22Rv1 (cell line): ENCODE data around the gene RPL7L1.

Experiments used
- H3K27ac ChIP-seq: fragments of 450-650 bp; 2 replicates; pipeline ENCODE4 v1.5.1; 2017
- ZFX ChIP-seq: fragments of 450-650 bp; IDR thresholded peaks from 2 replicates; pipeline ENCODE4 v1.6.1; 2017; ENCODE audit warnings: antibody characterized with exemption, borderline replicate concordance
- TF ChIP-seq, protein P1 (sequence below): fragments of 450-650 bp; IDR thresholded peaks from 2 replicates; pipeline ENCODE4 v1.5.1; 2017; ENCODE audit warnings: mild to moderate bottlenecking

Gene RPL7L1

DNA sequence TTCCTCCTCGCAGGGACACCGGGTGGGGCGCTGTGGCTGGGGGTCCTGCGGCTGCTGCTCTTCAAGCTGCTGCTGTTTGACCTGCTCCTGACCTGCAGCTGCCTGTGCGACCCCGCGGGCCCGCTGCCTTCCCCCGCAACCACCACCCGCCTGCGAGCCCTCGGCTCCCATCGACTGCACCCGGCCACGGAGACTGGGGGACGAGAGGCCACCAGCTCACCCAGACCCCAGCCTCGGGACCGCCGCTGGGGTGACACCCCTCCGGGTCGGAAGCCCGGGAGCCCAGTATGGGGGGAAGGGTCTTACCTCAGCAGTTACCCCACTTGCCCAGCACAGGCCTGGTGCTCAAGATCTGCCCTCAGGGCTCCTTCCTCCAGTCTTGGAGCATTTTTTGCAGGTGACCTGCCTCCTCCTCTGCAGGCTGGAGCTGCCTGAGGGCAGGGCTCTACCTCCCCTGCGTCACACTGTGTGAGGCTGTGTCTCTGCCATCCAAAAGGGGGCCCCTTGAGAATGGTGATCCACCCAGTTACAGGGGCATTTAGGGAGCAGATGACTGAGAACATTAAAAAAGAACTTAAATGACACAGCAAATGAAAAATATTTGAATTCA, 45.9 kb downstream of the RPL7L1 start:
- H3K27ac ChIP-seq = no peak overlapping the region
- TF ChIP-seq, protein P1, sequence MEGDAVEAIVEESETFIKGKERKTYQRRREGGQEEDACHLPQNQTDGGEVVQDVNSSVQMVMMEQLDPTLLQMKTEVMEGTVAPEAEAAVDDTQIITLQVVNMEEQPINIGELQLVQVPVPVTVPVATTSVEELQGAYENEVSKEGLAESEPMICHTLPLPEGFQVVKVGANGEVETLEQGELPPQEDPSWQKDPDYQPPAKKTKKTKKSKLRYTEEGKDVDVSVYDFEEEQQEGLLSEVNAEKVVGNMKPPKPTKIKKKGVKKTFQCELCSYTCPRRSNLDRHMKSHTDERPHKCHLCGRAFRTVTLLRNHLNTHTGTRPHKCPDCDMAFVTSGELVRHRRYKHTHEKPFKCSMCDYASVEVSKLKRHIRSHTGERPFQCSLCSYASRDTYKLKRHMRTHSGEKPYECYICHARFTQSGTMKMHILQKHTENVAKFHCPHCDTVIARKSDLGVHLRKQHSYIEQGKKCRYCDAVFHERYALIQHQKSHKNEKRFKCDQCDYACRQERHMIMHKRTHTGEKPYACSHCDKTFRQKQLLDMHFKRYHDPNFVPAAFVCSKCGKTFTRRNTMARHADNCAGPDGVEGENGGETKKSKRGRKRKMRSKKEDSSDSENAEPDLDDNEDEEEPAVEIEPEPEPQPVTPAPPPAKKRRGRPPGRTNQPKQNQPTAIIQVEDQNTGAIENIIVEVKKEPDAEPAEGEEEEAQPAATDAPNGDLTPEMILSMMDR = no peak
- TF ChIP-seq ZFX = no peak

DNA sequence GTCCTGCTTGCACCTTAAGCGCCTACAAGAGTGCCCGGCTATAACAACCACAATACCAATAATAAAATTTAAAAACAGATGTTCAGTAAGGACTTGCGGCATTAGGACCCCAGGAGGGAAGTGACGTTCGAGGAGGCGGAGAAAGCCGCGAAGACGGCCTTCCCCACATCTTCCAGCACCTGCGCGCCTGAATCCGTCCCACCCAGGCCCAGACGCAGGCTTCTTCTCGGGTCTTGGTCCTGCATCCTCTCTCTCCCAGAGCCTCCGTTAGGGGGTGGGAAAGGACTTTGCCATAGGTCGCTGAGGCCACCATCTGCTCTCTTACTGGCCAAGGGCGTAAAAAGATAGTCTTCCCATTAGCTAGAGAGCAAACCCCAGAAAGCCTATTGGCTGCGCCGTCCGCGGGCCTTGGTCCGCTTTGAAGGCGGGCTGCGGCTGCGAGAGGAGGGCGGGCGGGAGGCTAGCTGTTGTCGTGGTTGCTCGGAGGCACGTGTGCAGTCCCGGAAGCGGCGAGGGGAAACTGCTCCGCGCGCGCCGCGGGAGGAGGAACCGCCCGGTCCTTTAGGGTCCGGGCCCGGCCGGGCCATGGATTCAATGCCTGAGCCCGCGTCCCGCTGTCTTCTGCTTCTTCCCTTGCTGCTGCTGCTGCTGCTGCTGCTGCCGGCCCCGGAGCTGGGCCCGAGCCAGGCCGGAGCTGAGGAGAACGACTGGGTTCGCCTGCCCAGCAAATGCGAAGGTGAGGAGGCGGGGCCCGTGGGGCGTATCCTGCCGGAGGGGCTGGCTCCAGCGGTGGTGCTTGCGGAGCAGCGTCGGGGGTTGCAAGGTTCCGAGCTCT, 49.8 kb downstream of the RPL7L1 start, which contains the start of gene CNPY3:
Gene CNPY3, plus strand, starts transcription at position 495 of the 835 bp plus-strand sequence. Its CDS starts 91 bp downstream, at position 586.
- TF ChIP-seq, protein P1 = no peak
- TF ChIP-seq ZFX = no peak
- H3K27ac ChIP-seq = peak within 1 kb of the TSS; percentile 98

DNA sequence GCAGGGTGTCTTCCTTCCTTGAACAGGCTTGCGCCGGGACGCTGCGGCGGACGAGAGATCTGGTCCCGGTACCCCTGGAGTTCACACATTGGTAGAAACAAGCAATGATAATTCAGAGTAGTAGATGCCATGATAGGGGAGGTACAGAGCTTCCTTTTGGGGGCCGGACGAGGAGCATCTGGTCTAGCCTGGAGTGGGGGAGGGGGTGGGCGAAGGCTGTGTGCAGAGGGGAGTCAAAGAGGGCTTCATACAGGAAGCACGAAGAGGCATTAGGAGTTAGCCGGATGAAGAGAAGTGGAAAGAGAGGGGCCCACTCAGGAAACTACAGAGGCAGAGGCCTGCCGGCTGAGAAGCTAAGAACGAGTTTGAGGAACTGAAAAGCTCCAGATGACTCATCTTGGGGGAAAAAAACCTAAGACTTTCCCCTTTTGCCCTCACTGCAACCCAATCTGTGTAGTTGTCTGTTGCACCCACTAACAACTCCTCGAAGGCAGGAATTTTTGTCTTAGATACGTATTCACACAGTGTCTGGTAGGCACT, 50.5 kb downstream of the RPL7L1 start:
- no peak for TF ChIP-seq ZFX
- TF ChIP-seq, protein P1 = no peak
- H3K27ac ChIP-seq = peak overlapping the region; percentile 98

DNA sequence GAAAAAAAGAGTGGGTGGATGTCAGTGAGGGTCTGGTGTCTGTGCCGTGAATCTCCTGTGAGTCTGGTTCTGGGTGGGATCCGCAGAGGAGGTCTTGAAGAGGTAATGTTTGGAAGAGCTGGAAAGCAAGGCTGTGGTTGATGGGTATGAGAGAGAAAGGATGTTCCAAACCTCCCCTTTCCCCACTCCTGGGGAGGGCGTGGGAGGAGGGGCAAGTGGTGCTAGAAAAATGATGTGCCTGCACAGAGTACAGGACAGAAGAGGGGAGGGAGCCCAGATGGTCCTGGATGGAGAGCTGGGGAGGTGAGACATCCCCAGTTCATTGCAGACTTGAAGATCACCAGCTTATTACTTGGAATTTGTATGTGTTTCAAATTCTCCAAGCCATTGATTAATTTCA, 53.0 kb downstream of the RPL7L1 start:
- no peak overlapping the region for H3K27ac ChIP-seq
- TF ChIP-seq, protein P1 = no peak
- no peak for TF ChIP-seq ZFX

DNA sequence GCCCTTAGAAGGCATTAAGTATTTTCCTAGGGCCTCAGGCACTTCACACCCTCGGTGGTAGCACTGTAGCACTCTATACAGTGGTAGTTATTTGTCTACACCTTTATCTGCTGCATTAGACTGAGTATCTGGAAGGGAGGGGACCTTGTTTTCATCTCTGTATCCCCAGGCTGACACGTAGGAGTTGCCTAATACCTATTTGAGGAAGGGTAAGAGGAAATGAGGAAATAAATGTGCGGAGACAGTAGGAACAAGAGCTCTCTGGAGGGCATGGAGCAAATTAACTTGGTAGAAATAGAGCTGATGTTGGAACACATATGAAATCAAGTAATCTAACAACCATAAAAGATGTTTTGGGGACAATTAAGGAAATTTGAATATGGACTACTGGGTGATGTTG, 53.8 kb downstream of the RPL7L1 start:
- TF ChIP-seq, protein P1 = no peak
- no peak for TF ChIP-seq ZFX
- H3K27ac ChIP-seq = no peak overlapping the region

DNA sequence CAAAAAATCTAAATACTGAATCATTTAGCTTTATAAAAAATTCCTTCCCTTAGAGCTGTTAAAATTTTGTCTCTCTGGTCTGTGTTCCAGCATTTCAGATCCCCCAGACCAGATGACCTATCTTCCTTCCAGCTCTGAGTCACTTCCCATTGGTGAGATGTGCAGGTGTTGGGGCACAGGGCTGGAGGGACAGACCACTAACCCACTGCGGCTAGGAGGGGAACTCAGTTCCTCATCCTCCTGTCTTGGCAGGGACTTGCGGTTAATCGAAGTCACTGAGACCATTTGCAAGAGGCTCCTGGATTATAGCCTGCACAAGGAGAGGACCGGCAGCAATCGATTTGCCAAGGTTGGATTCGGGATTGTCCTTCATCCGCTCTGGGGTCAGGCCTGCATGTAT, 55.9 kb downstream of the RPL7L1 start:
- TF ChIP-seq ZFX = no peak
- TF ChIP-seq, protein P1 = no peak
- no peak overlapping the region for H3K27ac ChIP-seq

DNA sequence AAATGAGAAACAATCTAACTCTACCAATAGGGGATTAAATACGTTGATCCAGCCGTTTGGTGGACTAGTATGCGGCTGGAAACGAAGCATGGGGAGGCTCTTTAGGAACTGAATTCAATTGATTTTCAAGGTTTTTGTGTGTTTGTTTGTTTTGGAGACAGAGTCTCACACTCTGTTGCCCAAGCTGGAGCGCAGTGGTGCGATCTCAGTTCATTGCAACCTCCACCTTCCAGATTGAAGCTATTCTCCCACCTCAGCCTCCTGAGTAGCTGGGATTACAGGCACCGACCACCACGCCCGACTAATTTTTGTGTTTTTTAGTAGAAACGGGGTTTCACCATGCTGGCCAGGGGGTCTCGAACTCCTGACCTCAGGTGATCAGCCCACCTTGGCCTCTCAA, 57.0 kb downstream of the RPL7L1 start:
- no peak for TF ChIP-seq ZFX
- TF ChIP-seq, protein P1 = no peak
- H3K27ac ChIP-seq = no peak overlapping the region
